Prostate gland (tissue), 2 donors: ENCODE measurements around the gene KLF11. TPM values are rescaled to one million over a fixed set of nuclear protein-coding genes. Genes with fewer than 3 reads are reported as not detected.

Source experiments
- DNase-seq: peaks from one replicate; pipeline ENCODE4 v3.0.0-alpha.2; 2019; ENCODE audit warnings: low spot score
- H3K27ac ChIP-seq, 2 donors: fragments of 200-600 bp; sonication (generic); 2 replicates each; pipeline ENCODE4 v1.5.1; 2017 to 2019
- H3K27me3 ChIP-seq: fragments of 200-600 bp; sonication (generic); replicated peaks from 2 replicates; pipeline ENCODE4 v1.5.1; 2019; ENCODE audit not compliant: insufficient read depth
- H3K36me3 ChIP-seq, 2 donors: fragments of 200-600 bp; sonication (generic); 1 replicate in 1 of 2; 2 replicates in 1 of 2; pipeline versions ENCODE4 v1.5.1 to v1.8.1; 2017 to 2019
- H3K4me1 ChIP-seq: fragments of 200-600 bp; sonication (generic); replicated peaks from 2 replicates; pipeline ENCODE4 v1.5.1; 2019
- H3K4me3 ChIP-seq, 2 donors: fragments of 200-600 bp; sonication (generic); 2 replicates each; pipeline ENCODE4 v1.5.1; 2017 to 2019
- H3K9me3 ChIP-seq: fragments of 200-600 bp; sonication (generic); 2 replicates; pipeline ENCODE4 v1.5.1; 2017
- CTCF ChIP-seq, 4 experiments: fragments of 200-600 bp in 2 of 4; fragments of 450-650 bp in 2 of 4; sonication (generic) in 2 of 4; IDR thresholded peaks; 1 replicate in 3 of 4; 2 replicates in 1 of 4; pipeline ENCODE4 v1.5.1; 2016 to 2019; ENCODE audit warnings: antibody characterized with exemption in 4 of 4, mild to moderate bottlenecking in 2 of 4, moderate library complexity in 2 of 4
- POLR2A ChIP-seq: fragments of 450-650 bp; IDR thresholded peaks from one replicate; pipeline ENCODE4 v1.6.1; 2016; ENCODE audit warnings: antibody characterized with exemption, mild to moderate bottlenecking
- POLR2AphosphoS5 ChIP-seq: sonication (generic); formaldehyde crosslinking; IDR thresholded peaks from one replicate; pipeline ENCODE4 v1.6.1; 2017; ENCODE audit warnings: antibody characterized with exemption
- WGBS: methylation state at CpG from one replicate; pipeline ENCODE4 v1.1.5; 2018; 5-methylcytosine and 5-hydroxymethylcytosine counted together
- intact Hi-C: fragments of 100-400 bp; cut with DNase I; formaldehyde crosslinking; loops from one replicate; pipeline ENCODE4 v1.14.2; 2022
- total RNA-seq, 2 donors: library from RNA; depleted of rRNA; stranded (reverse); fragments of >200 nt; gene quantifications; one replicate each; pipeline ENCODE4 v1.1.0, GENCODE V29; 2016

Gene KLF11
- total RNA-seq, 2 donors from 2014 or later = 4.3 to 37.9 TPM

GRCh38 chr2:10094271-10094814, 51.0 kb downstream of the KLF11 start:
- Histone ChIP-seq H3K4me1 (no peaks in the 10 kb centered on the region), H3K27ac (no peak overlapping the region), H3K9me3 (no peaks in the 10 kb centered on the region), H3K27me3 (no peaks in the 10 kb centered on the region), H3K4me3 (no peak overlapping the region), H3K36me3 (no peaks in the 10 kb centered on the region)
- DNase-seq = no peak
- no peak for TF ChIP-seq POLR2AphosphoS5
- TF ChIP-seq POLR2A = no peak
- no peak for TF ChIP-seq CTCF (IDR thresholded peaks at IDR 0.05)
- 84% methylated on average over 13 of the region's 13 CpGs for WGBS
- intact Hi-C loops = no loop called here

GRCh38 chr2:10095175-10095574, 51.8 kb downstream of the KLF11 start:
- 87% methylated on average over 9 of the region's 9 CpGs for WGBS
- Histone ChIP-seq H3K4me1 (no peaks in the 10 kb centered on the region), H3K4me3 (no peak overlapping the region), H3K27me3 (no peaks in the 10 kb centered on the region), H3K36me3 (no peaks in the 10 kb centered on the region), H3K9me3 (no peaks in the 10 kb centered on the region), H3K27ac (no peak overlapping the region)
- DNase-seq = no peak
- intact Hi-C loops = no loop called here
- TF ChIP-seq POLR2AphosphoS5 (no peak), CTCF (IDR thresholded peaks at IDR 0.05) (no peak), POLR2A (no peak)

GRCh38 chr2:10096641-10097040, 53.3 kb downstream of the KLF11 start:
- WGBS = 96% methylated on average over 10 of the region's 10 CpGs
- Histone ChIP-seq H3K27me3 (no peaks in the 10 kb centered on the region), H3K9me3 (no peaks in the 10 kb centered on the region), H3K27ac (no peak overlapping the region), H3K4me3 (no peak overlapping the region), H3K36me3 (no peaks in the 10 kb centered on the region), H3K4me1 (no peaks in the 10 kb centered on the region)
- DNase-seq = no peak
- intact Hi-C loops = no loop called here
- TF ChIP-seq POLR2AphosphoS5 (no peak), CTCF (IDR thresholded peaks at IDR 0.05) (no peak), POLR2A (no peak)

- no peaks in the 10 kb centered on the region for H3K27me3 ChIP-seq
- H3K4me3 ChIP-seq = no peak overlapping the region
- peak; percentile 34 for DNase-seq
- intact Hi-C loops = no loop called here
- H3K4me1 ChIP-seq = no peaks in the 10 kb centered on the region
- WGBS = 34% methylated on average over 16 of the region's 16 CpGs
- no peaks in the 10 kb centered on the region for H3K9me3 ChIP-seq
- H3K27ac ChIP-seq = no peak overlapping the region
- no peak for TF ChIP-seq POLR2A
- TF ChIP-seq CTCF (IDR thresholded peaks at IDR 0.05) = peak; percentile 43 to 84 (median 64)
- no peaks in the 10 kb centered on the region for H3K36me3 ChIP-seq
Measured at GRCh38 chr2:10097352-10098148, 54.2 kb downstream of the KLF11 start.

GRCh38 chr2:10101491-10101890, 58.1 kb downstream of the KLF11 start:
- intact Hi-C loops = no loop called here
- 70% methylated on average over 7 of the region's 7 CpGs for WGBS

More at GRCh38 chr2:10101491-10101890, 58.1 kb downstream of the KLF11 start:
- no peak for DNase-seq
- Histone ChIP-seq H3K27me3 (no peaks in the 10 kb centered on the region), H3K4me3 (no peak overlapping the region), H3K9me3 (no peaks in the 10 kb centered on the region), H3K27ac (no peak overlapping the region), H3K36me3 (no peaks in the 10 kb centered on the region), H3K4me1 (no peaks in the 10 kb centered on the region)
- TF ChIP-seq POLR2AphosphoS5 (no peak), POLR2A (no peak), CTCF (IDR thresholded peaks at IDR 0.05) (no peak)
